H1 (cell line): Measurements from ENCODE around the gene ADGRB3. TPM values are rescaled to one million over a fixed set of nuclear protein-coding genes. Genes with fewer than 3 reads are reported as not detected.
"Not testable (repeated sequence)": the region's sequence is repeated elsewhere in the genome, so short reads cannot be mapped to it uniquely, and the experiment has no call there.

ENCODE experiments used
- CTCF ChIA-PET: fragments of 300-600 bp; sonication (Branson Sonifier 250); formaldehyde crosslinking; loops from one replicate; lab custom pipeline; 2021; ENCODE audit not compliant: partially characterized antibody; lab: Charles Lee
- POLR2A ChIA-PET: fragments of 300-600 bp; sonication (Branson Sonifier 250); formaldehyde crosslinking; loops from one replicate; lab custom pipeline; 2021; ENCODE audit warnings: inconsistent platforms; ENCODE audit not compliant: partially characterized antibody; lab: Charles Lee
- DNase-seq, 2 experiments: peaks; one replicate each; pipeline versions ENCODE4 v3.0.0 to v3.0.0-alpha.2; 2010 to 2022; ENCODE audit warnings: low spot score in 2 of 2, low read depth in 1 of 2, mixed read lengths in 1 of 2
- FAIRE-seq: peaks from 2 replicates; lab custom pipeline; 2011; peaks lifted over from hg19 to GRCh38; lab: Jason Lieb, UNC
- H2AFZ ChIP-seq: 2 replicates; pipeline ENCODE4 v1.8.1; 2012; ENCODE audit warnings: low read length, inconsistent platforms
- H2AK5ac ChIP-seq: 2 replicates; pipeline ENCODE4 v1.6.1; 2013; ENCODE audit warnings: low read depth, low read length
- H2BK120ac ChIP-seq: replicated peaks from 2 replicates; pipeline ENCODE3; 2013; ENCODE audit warnings: low read depth, low read length, inconsistent platforms
- H2BK12ac ChIP-seq: 2 replicates; pipeline ENCODE4 v1.6.1; 2013; ENCODE audit warnings: low read depth, low read length
- H2BK15ac ChIP-seq: 2 replicates; pipeline ENCODE4 v1.6.1; 2013; ENCODE audit warnings: low read length
- H2BK20ac ChIP-seq: 2 replicates; pipeline ENCODE4 v1.6.1; 2013; ENCODE audit warnings: low read length
- H2BK5ac ChIP-seq: 2 replicates; pipeline ENCODE4 v1.6.1; 2013; ENCODE audit warnings: low read depth, low read length
- H3K14ac ChIP-seq: 2 replicates; pipeline ENCODE4 v1.6.1; 2013; ENCODE audit warnings: inconsistent platforms; ENCODE audit not compliant: insufficient read length
- H3K18ac ChIP-seq: 2 replicates; pipeline ENCODE4 v1.6.1; 2013; ENCODE audit warnings: low read length; ENCODE audit errors: extremely low read depth
- H3K23ac ChIP-seq: 2 replicates; pipeline ENCODE4 v1.6.1; 2013; ENCODE audit warnings: inconsistent platforms; ENCODE audit not compliant: insufficient read length
- H3K23me2 ChIP-seq: 2 replicates; pipeline ENCODE4 v1.6.1; 2013; ENCODE audit warnings: low read depth, low read length
- H3K27ac ChIP-seq: 2 replicates; pipeline ENCODE4 v1.6.1; 2011; ENCODE audit warnings: low read depth, low read length, inconsistent platforms
- H3K27me3 ChIP-seq, 4 experiments: replicated peaks in 1 of 4; 1 replicate in 1 of 4; 2 replicates in 3 of 4; pipeline versions ENCODE4 v1.6.1 to v1.8.1; 2011 to 2013; ENCODE audit warnings: low read length in 3 of 4, mild to moderate bottlenecking in 3 of 4, inconsistent platforms in 2 of 4, mixed read lengths in 2 of 4, moderate library complexity in 1 of 4; ENCODE audit not compliant: control insufficient read depth in 3 of 4, insufficient read depth in 3 of 4; ENCODE audit errors: extremely low read depth in 1 of 4
- H3K36me3 ChIP-seq, 4 experiments: 2 replicates each; pipeline versions ENCODE4 v1.6.1 to v1.8.1; 2011 to 2013; ENCODE audit warnings: mild to moderate bottlenecking in 4 of 4, low read length in 3 of 4, moderate library complexity in 2 of 4, control low read depth in 1 of 4, inconsistent platforms in 1 of 4; ENCODE audit not compliant: insufficient read depth in 4 of 4, control insufficient read depth in 2 of 4
- H3K4ac ChIP-seq: replicated peaks from 2 replicates; pipeline ENCODE3; 2013; ENCODE audit warnings: low read length, low read depth, mixed read lengths, inconsistent platforms; ENCODE audit not compliant: insufficient read length
- H3K4me1 ChIP-seq, 4 experiments: replicated peaks in 1 of 4; 1 replicate in 1 of 4; 2 replicates in 3 of 4; pipeline versions ENCODE4 v1.6.1 to v1.8.1; 2011 to 2013; ENCODE audit warnings: low read length in 3 of 4, inconsistent platforms in 2 of 4, mixed read lengths in 1 of 4; ENCODE audit not compliant: insufficient read depth in 4 of 4, control insufficient read depth in 3 of 4
- H3K4me2 ChIP-seq, 2 experiments: 2 replicates each; pipeline versions ENCODE4 v1.6.1 to v1.8.1; 2011 to 2013; ENCODE audit warnings: low read depth in 2 of 2, low read length in 2 of 2, control low read depth in 1 of 2, inconsistent platforms in 1 of 2, mild to moderate bottlenecking in 1 of 2; ENCODE audit not compliant: insufficient read depth in 1 of 2
- H3K4me3 ChIP-seq, 4 experiments: fragments of 200-600, 300-600 bp in 1 of 4; sonication (generic), shearing (Covaris generic), sonication (Bioruptor Twin) in 1 of 4; 2 replicates each; pipeline versions ENCODE4 v1.5.1 to v1.8.1; 2011 to 2016; ENCODE audit warnings: low read length in 4 of 4, low read depth in 3 of 4, control low read depth in 2 of 4, inconsistent platforms in 2 of 4, mild to moderate bottlenecking in 2 of 4, mixed read lengths in 1 of 4, moderate library complexity in 1 of 4; ENCODE audit not compliant: insufficient read depth in 2 of 4; ENCODE audit errors: extremely low read depth in 1 of 4
- H3K56ac ChIP-seq: replicated peaks from 2 replicates; pipeline ENCODE3; 2013; ENCODE audit warnings: low read depth, mild to moderate bottlenecking, mixed read lengths, low read length, inconsistent platforms; ENCODE audit not compliant: insufficient read length
- H3K79me1 ChIP-seq: 2 replicates; pipeline ENCODE4 v1.6.1; 2013; ENCODE audit warnings: low read depth, low read length, control low read depth
- H3K79me2 ChIP-seq, 2 experiments: 2 replicates each; pipeline versions ENCODE4 v1.6.1 to v1.8.1; 2012 to 2013; ENCODE audit warnings: low read length in 2 of 2, mild to moderate bottlenecking in 2 of 2, inconsistent platforms in 1 of 2; ENCODE audit not compliant: insufficient read depth in 2 of 2, control insufficient read depth in 1 of 2
- H3K9ac ChIP-seq, 4 experiments: replicated peaks in 1 of 4; 1 replicate in 1 of 4; 2 replicates in 3 of 4; pipeline versions ENCODE4 v1.6.1 to v1.8.1; 2011 to 2013; ENCODE audit warnings: low read depth in 3 of 4, low read length in 3 of 4, control low read depth in 2 of 4, mild to moderate bottlenecking in 2 of 4, moderate library complexity in 2 of 4, inconsistent platforms in 1 of 4; ENCODE audit errors: extremely low read depth in 1 of 4
- H3K9me3 ChIP-seq, 2 experiments: 2 replicates each; pipeline versions ENCODE4 v1.6.1 to v1.8.1; 2012 to 2013; ENCODE audit warnings: mild to moderate bottlenecking in 2 of 2, moderate library complexity in 2 of 2, control low read depth in 1 of 2, inconsistent platforms in 1 of 2, low read depth in 1 of 2, low read length in 1 of 2, mixed read lengths in 1 of 2; ENCODE audit not compliant: insufficient read depth in 2 of 2
- H4K20me1 ChIP-seq, 2 experiments: replicated peaks in 1 of 2; 2 replicates each; pipeline versions ENCODE3 to v1.8.1; 2011 to 2013; ENCODE audit warnings: inconsistent platforms in 2 of 2, low read length in 2 of 2, mild to moderate bottlenecking in 1 of 2; ENCODE audit not compliant: insufficient read depth in 2 of 2, control insufficient read depth in 1 of 2
- H4K5ac ChIP-seq: 2 replicates; pipeline ENCODE4 v1.6.1; 2013; ENCODE audit warnings: low read length, low read depth, mixed read lengths, inconsistent platforms; ENCODE audit not compliant: insufficient read length
- H4K8ac ChIP-seq: 2 replicates; pipeline ENCODE4 v1.8.0; 2013; ENCODE audit warnings: mild to moderate bottlenecking, moderate library complexity, low read length, inconsistent platforms; ENCODE audit not compliant: insufficient read depth; ENCODE audit errors: extremely low read depth
- H4K91ac ChIP-seq: replicated peaks from 2 replicates; pipeline ENCODE3; 2013; ENCODE audit warnings: low read length, mixed read lengths, inconsistent platforms; ENCODE audit not compliant: insufficient read length
- WGBS, 2 experiments: shearing (Covaris generic) in 1 of 2; methylation state at CpG; one replicate each; pipeline versions ENCODE4 v1.1.6 to v1.1.7; 2013 to 2015; ENCODE audit warnings: low lambda C conversion rate in 2 of 2, mixed read lengths in 2 of 2, inconsistent platforms in 1 of 2, low coverage in 1 of 2, missing lambda C conversion rate in 1 of 2; ENCODE audit not compliant: insufficient replicate concordance in 2 of 2, insufficient coverage in 1 of 2, insufficient read length in 1 of 2; ENCODE audit errors: extremely low coverage in 1 of 2, missing lambda C conversion rate in 1 of 2; 5-methylcytosine and 5-hydroxymethylcytosine counted together
- polyA plus RNA-seq, 7 experiments: library from polyadenylated mRNA; depleted of rRNA in 3 of 7; stranded (reverse) in 5 of 7; unstranded in 2 of 7; fragments of >200 nt in 5 of 7; fragments of 200-250 nt in 2 of 7; gene quantifications; 1 replicate in 5 of 7; 2 replicates in 1 of 7; 4 replicates in 1 of 7; pipeline versions ENCODE4 v1.2.1 to v1.2.3, GENCODE V29; 2011 to 2013; ENCODE audit warnings: missing spikeins in 2 of 7, mixed read lengths in 2 of 7
- total RNA-seq: library from RNA; stranded (reverse); fragmentation: NEBNext Ultra II Directional; extraction: Animal tissue kit (Norgen Biotek cat#: 25700); gene quantifications from 2 replicates; pipeline ENCODE4 v1.2.1, GENCODE V29; 2021

Gene ADGRB3
- total and polyA plus RNA-seq, 2 of the 8 experiments (the other 6 are each of a cell fraction or from before 2014, with no cell fraction given) = 0.35 to 1.2 TPM

GRCh38 chr6:68912805-68913204 is 277.7 kb downstream of the ADGRB3 start:
- H3K4me3 ChIP-seq, H3K36me3 ChIP-seq, H3K79me1 ChIP-seq, H3K23me2 ChIP-seq, H2BK15ac ChIP-seq, H4K20me1 ChIP-seq, H3K4me1 ChIP-seq, H3K56ac ChIP-seq, H3K4me2 ChIP-seq, POLR2A ChIA-PET, H3K9me3 ChIP-seq, H4K91ac ChIP-seq, H4K8ac ChIP-seq, H3K4ac ChIP-seq, H2BK20ac ChIP-seq, H3K18ac ChIP-seq, H3K14ac ChIP-seq, H2BK12ac ChIP-seq, H3K79me2 ChIP-seq, H3K27ac ChIP-seq, FAIRE-seq, H2AK5ac ChIP-seq, H3K27me3 ChIP-seq, H3K23ac ChIP-seq, H4K5ac ChIP-seq, H3K9ac ChIP-seq, H2BK120ac ChIP-seq, H2AFZ ChIP-seq, H2BK5ac ChIP-seq, DNase-seq: not testable (repeated sequence)
- WGBS, 2 experiments = 90% methylated on average over 9 of the region's 9 CpGs; no CpG with 5 or more reads in 1 of the 2 experiments
- CTCF ChIA-PET = interaction anchor here (0.5 kb wide), 1 partner anchor 147 kb away, joined by 3 read pairs; no protein-coding TSS in a partner anchor
